Keratinocyte (primary cell): ENCODE measurements around the gene SLC22A31. TPM values are rescaled to one million over a fixed set of nuclear protein-coding genes. Genes with fewer than 3 reads are reported as not detected.

Source experiments
- DNase-seq: peaks from one replicate; pipeline ENCODE4 v3.0.0-alpha.2; 2011; ENCODE audit warnings: low read depth, missing footprints, low spot score
- FAIRE-seq: peaks from 2 replicates; lab custom pipeline; 2011; peaks lifted over from hg19 to GRCh38; lab: Jason Lieb, UNC
- H2AFZ ChIP-seq: 2 replicates; pipeline ENCODE4 v1.6.0; 2012; ENCODE audit warnings: low read length, control low read depth, inconsistent platforms; ENCODE audit not compliant: control insufficient read depth
- H3K27ac ChIP-seq: 2 replicates; pipeline ENCODE4 v1.5.1; 2011; ENCODE audit warnings: low read length; ENCODE audit not compliant: control insufficient read depth, insufficient read depth
- H3K27me3 ChIP-seq: 3 replicates; pipeline ENCODE4 v1.6.0; 2011; ENCODE audit warnings: low read length; ENCODE audit not compliant: control insufficient read depth, insufficient read depth; ENCODE audit errors: extremely low read depth
- H3K36me3 ChIP-seq, 2 experiments: 2 replicates in 1 of 2; 3 replicates in 1 of 2; pipeline ENCODE4 v1.5.1; 2011; ENCODE audit warnings: low read length in 2 of 2, mild to moderate bottlenecking in 1 of 2; ENCODE audit not compliant: control insufficient read depth in 2 of 2, insufficient read depth in 2 of 2; ENCODE audit errors: extremely low read depth in 1 of 2
- H3K4me1 ChIP-seq: 3 replicates; pipeline ENCODE4 v1.5.1; 2011; ENCODE audit warnings: low read length; ENCODE audit not compliant: control insufficient read depth, insufficient read depth; ENCODE audit errors: extremely low read depth
- H3K4me2 ChIP-seq: 3 replicates; pipeline ENCODE4 v1.6.0; 2011; ENCODE audit warnings: low read depth, low read length; ENCODE audit not compliant: control insufficient read depth, insufficient read depth; ENCODE audit errors: extremely low read depth
- H3K4me3 ChIP-seq, 3 experiments: fragments of 200-600 bp in 1 of 3; sonication (generic) in 1 of 3; 2 replicates in 2 of 3; 3 replicates in 1 of 3; pipeline ENCODE4 v1.5.1; 2011 to 2016; ENCODE audit warnings: low read length in 3 of 3, mild to moderate bottlenecking in 3 of 3, control low read depth in 2 of 3, inconsistent platforms in 1 of 3, low read depth in 1 of 3, mixed read lengths in 1 of 3, mixed run types in 1 of 3, moderate library complexity in 1 of 3; ENCODE audit not compliant: control insufficient read depth in 2 of 3, insufficient read depth in 2 of 3; ENCODE audit errors: extremely low read depth in 1 of 3
- H3K79me2 ChIP-seq: 2 replicates; pipeline ENCODE4 v1.6.0; 2012; ENCODE audit warnings: low read length; ENCODE audit not compliant: control insufficient read depth, insufficient read depth
- H3K9ac ChIP-seq: 3 replicates; pipeline ENCODE4 v1.6.0; 2011; ENCODE audit warnings: low read length; ENCODE audit not compliant: control insufficient read depth, insufficient read depth; ENCODE audit errors: extremely low read depth
- H3K9me1 ChIP-seq: 3 replicates; pipeline ENCODE4 v1.6.0; 2011; ENCODE audit warnings: low read length; ENCODE audit not compliant: control insufficient read depth, insufficient read depth; ENCODE audit errors: extremely low read depth
- H3K9me3 ChIP-seq: 2 replicates; pipeline ENCODE4 v1.5.1; 2012; ENCODE audit warnings: low read depth, low read length; ENCODE audit not compliant: control insufficient read depth
- H4K20me1 ChIP-seq: 3 replicates; pipeline ENCODE4 v1.6.0; 2011; ENCODE audit warnings: low read length; ENCODE audit not compliant: control insufficient read depth, insufficient read depth; ENCODE audit errors: extremely low read depth
- CTCF ChIP-seq, 3 experiments: IDR thresholded peaks in 1 of 3; conservative IDR thresholded peaks in 1 of 3; optimal IDR thresholded peaks in 1 of 3; 2 replicates in 2 of 3; 3 replicates in 1 of 3; pipeline versions ENCODE3 to v1.5.1; 2011; ENCODE audit warnings: low read length in 3 of 3, mild to moderate bottlenecking in 3 of 3, moderate library complexity in 2 of 3, control low read depth in 1 of 3, inconsistent platforms in 1 of 3; ENCODE audit not compliant: insufficient read depth in 2 of 3; ENCODE audit errors: extremely low read depth in 1 of 3
- EZH2 ChIP-seq: IDR thresholded peaks from one replicate; pipeline ENCODE4 v1.6.1; 2012; ENCODE audit warnings: inconsistent platforms, mild to moderate bottlenecking, low read length, moderate library complexity
- dilution Hi-C: fragments of 300-500 bp; cut with MboI; formaldehyde crosslinking; loops from one replicate; pipeline ENCODE4 v1.7.0; 2020; ENCODE audit warnings: low sequenced_read_pairs; ENCODE audit not compliant: extremely low pct_ligation_motif_present
- polyA plus RNA-seq, 5 experiments: library from polyadenylated mRNA; depleted of rRNA in 3 of 5; stranded (reverse) in 3 of 5; stranded (forward) in 1 of 5; unstranded in 1 of 5; fragments of >200 nt; gene quantifications; 1 replicate in 1 of 5; 2 replicates in 3 of 5; 3 replicates in 1 of 5; pipeline versions ENCODE4 v1.2.1 to v1.2.3, GENCODE V29; 2011 to 2012; ENCODE audit warnings: missing spikeins in 2 of 5, low read depth in 1 of 5, low replicate concordance in 1 of 5

SLC22A31 gene
- polyA plus RNA-seq, 1 donor (not counting 4 experiments of a cell fraction or from before 2014, with no cell fraction given), result not detected

GRCh38 chr16:89172171-89172527, 28.2 kb downstream of the SLC22A31 start:
- Histone ChIP-seq H3K9ac (no peak overlapping the region), H3K9me1 (no peaks in the 10 kb centered on the region), H3K4me3 (no peak overlapping the region), H3K27me3 (peaks cover 62% of the 10 kb centered on the region), H3K79me2 (no peaks in the 10 kb centered on the region), H3K4me1 (peaks cover 6% of the 10 kb centered on the region), H3K4me2 (no peak overlapping the region), H3K27ac (no peak overlapping the region), H3K36me3 (no peaks in the 10 kb centered on the region), H3K9me3 (no peaks in the 10 kb centered on the region), H4K20me1 (peaks cover 2% of the 10 kb centered on the region), H2AFZ (no peak overlapping the region)
- dilution Hi-C loops, result no loop called here
- no peak for FAIRE-seq
- no peak for DNase-seq
- TF ChIP-seq CTCF (optimal IDR thresholded peaks at IDR 0.05 in 1 of 3, IDR thresholded peaks at IDR 0.05 in 1 of 3, conservative IDR thresholded peaks at IDR 0.05 in 1 of 3; ENCODE audit: extremely low read depth in 1 of 3, insufficient read depth in 2 of 3, low read length in 3 of 3) (no peak), EZH2 (no peak)

GRCh38 chr16:89171216-89172170, 28.8 kb downstream of the SLC22A31 start, which contains the start of gene CDH15:
Gene CDH15, plus strand, starts transcription at chr16:89171748. Its CDS starts 84 bp downstream, at chr16:89171832.
- no peak for FAIRE-seq
- peak; percentile 82 for DNase-seq
- Histone ChIP-seq H3K36me3 (no peaks in the 10 kb centered on the region), H3K4me3 (no peak within 1 kb of the TSS), H3K27me3 (peaks cover 69% of the 10 kb centered on the region), H3K9ac (no peak within 1 kb of the TSS), H3K4me1 (peaks cover 7% of the 10 kb centered on the region), H3K9me3 (no peaks in the 10 kb centered on the region), H3K9me1 (no peaks in the 10 kb centered on the region), H3K27ac (no peak within 1 kb of the TSS), H4K20me1 (peaks cover 2% of the 10 kb centered on the region), H3K79me2 (no peaks in the 10 kb centered on the region), H2AFZ (no peak within 1 kb of the TSS), H3K4me2 (peak within 1 kb of the TSS; percentile 60)
- dilution Hi-C loops, result no loop called here
- TF ChIP-seq EZH2 (no peak), CTCF (optimal IDR thresholded peaks at IDR 0.05 in 1 of 3, IDR thresholded peaks at IDR 0.05 in 1 of 3, conservative IDR thresholded peaks at IDR 0.05 in 1 of 3; ENCODE audit: extremely low read depth in 1 of 3, insufficient read depth in 2 of 3, low read length in 3 of 3) (no peak)
